Activated B cell treated with CpG ODN at 0.5 μM for 24 hours (primary cell): Measurements from ENCODE around the gene SERPINB8. TPM values are rescaled to one million over a fixed set of nuclear protein-coding genes. Genes with fewer than 3 reads are reported as not detected.

Source experiments
- ATAC-seq: fragments of 200-7000 bp; cut with Tn5 transposase; one replicate; pipeline ENCODE4 v1.10.0; 2021; ENCODE audit warnings: low read depth, mild to moderate bottlenecking, moderate library complexity
- CTCF ChIA-PET: fragments of 350-600 bp; sonication (Branson Sonifier 250); formaldehyde crosslinking; loops from one replicate; lab custom pipeline; 2021; ENCODE audit warnings: antibody characterized with exemption; lab: Charles Lee
- POLR2A ChIA-PET: fragments of 350-600 bp; sonication (Branson Sonifier 250); formaldehyde crosslinking; loops from one replicate; lab custom pipeline; 2021; ENCODE audit warnings: antibody characterized with exemption; lab: Charles Lee
- DNase-seq: peaks from one replicate; pipeline ENCODE4 v3.0.0; 2022
- H3K27ac Mint-ChIP-seq: one replicate; pipeline ENCODE4 v1.8.0; 2020; ENCODE audit warnings: mixed read lengths
- H3K27me3 Mint-ChIP-seq: one replicate; pipeline ENCODE4 v1.8.0; 2021; ENCODE audit warnings: mixed read lengths
- H3K36me3 Mint-ChIP-seq: one replicate; pipeline ENCODE4 v1.8.0; 2021; ENCODE audit warnings: low read depth, mixed read lengths
- H3K4me1 Mint-ChIP-seq: one replicate; pipeline ENCODE4 v1.8.0; 2021; ENCODE audit warnings: mixed read lengths
- H3K4me3 Mint-ChIP-seq: one replicate; pipeline ENCODE4 v1.8.0; 2020; ENCODE audit warnings: mild to moderate bottlenecking, mixed read lengths
- H3K9me3 Mint-ChIP-seq: one replicate; pipeline ENCODE4 v1.8.0; 2020; ENCODE audit warnings: mixed read lengths
- CTCF ChIP-seq: fragments of 200-600 bp; IDR thresholded peaks from one replicate; pipeline ENCODE4 v1.8.0; 2022; ENCODE audit warnings: antibody characterized with exemption, mild to moderate bottlenecking
- intact Hi-C: fragments of 100-400 bp; cut with micrococcal nuclease; formaldehyde crosslinking; loops from one replicate; pipeline ENCODE4 v1.15.1; 2024
- total RNA-seq: library from RNA; stranded (reverse); gene quantifications from 2 replicates; pipeline ENCODE4 v1.2.3, GENCODE V29; 2022

The SERPINB8 gene
- total RNA-seq, 1 donor from 2014 or later, result 29.5 TPM

DNA sequence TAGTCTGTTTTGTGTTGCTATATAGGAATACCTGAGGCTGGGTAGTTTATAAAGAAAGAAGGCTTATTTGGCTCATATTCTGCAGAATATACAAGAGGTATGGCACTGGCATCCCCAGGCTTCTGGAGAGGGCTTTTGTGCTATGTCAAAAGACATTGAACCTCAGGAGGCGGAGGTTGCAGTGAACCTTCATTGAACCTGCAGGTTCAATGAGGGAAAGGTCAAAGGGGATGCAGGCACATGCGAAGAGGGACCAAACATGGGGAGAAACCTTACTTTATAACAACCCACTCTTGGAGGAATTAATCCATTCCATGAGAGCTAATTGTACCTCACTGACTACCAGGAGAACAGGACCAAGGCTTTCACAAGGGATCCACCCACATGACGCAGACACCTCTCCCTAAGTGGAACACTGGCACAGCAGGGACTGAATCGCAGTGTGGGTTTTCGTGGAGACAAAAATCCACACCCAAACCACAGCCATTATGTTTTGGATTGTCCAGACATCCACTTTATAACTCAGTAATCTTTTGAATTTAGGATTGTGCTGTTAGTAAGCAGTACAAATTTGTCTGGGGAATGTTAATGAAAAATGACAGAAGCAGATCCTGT lies 4.1 kb upstream of the SERPINB8 start:
- H3K4me1 Mint-ChIP-seq, result peaks cover 13% of the 10 kb centered on the region

DNA sequence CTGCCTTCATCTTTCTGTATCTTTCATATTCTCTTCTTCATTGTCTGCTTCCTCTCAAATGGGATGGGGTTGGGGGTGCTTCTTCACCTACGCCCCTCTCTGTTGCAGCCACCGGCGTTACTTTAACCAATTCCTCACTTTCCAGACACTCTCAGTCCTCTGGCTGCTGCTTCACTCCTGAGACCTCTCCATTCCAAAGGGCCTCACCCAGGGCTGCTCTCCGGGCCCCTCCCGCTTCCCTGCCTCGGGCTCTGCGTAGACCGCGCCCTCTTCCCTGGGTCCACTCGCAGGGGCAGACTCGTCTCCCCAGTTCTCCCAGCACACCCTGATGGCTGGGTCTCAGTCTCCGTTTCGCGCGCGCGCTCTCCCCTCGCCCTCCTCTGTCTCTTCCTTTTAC lies 926 bp downstream of the SERPINB8 start:
- peaks cover 3% of the 10 kb centered on the region for H3K36me3 Mint-ChIP-seq
- peaks cover 57% of the 10 kb centered on the region for H3K4me1 Mint-ChIP-seq
- ATAC-seq (no peak), DNase-seq (no peak)
- CTCF ChIA-PET, result no interaction called here
- H3K9me3 Mint-ChIP-seq, result no peaks in the 10 kb centered on the region
- intact Hi-C loops, result loop anchor here (1.0 to 10.0 kb wide), 6 partner anchors 8 to 1446 kb away; partner anchors contain the start of genes HMSD, PHLPP1, VPS4B and ZCCHC2
- POLR2A ChIA-PET, result interaction anchor here (0.6 to 1.0 kb wide), 2 partner anchors 35 to 549 kb away, joined by 3 to 6 read pairs; partner anchors contain the start of gene VPS4B
- H3K4me3 Mint-ChIP-seq, result peak overlapping the region; percentile 95
- peaks cover under 1% of the 10 kb centered on the region for H3K27me3 Mint-ChIP-seq
- TF ChIP-seq CTCF, result no peak
- peak overlapping the region; percentile 94 for H3K27ac Mint-ChIP-seq

More for the DNA sequence above, 4.1 kb upstream of the SERPINB8 start:
- CTCF ChIA-PET, result no interaction called here
- intact Hi-C loops, result no loop called here
- ATAC-seq (no peak), DNase-seq (no peak)
- no peak overlapping the region for H3K27ac Mint-ChIP-seq
- POLR2A ChIA-PET, result no interaction called here
- H3K27me3 Mint-ChIP-seq, result peaks cover 12% of the 10 kb centered on the region
- TF ChIP-seq CTCF, result no peak
- no peaks in the 10 kb centered on the region for H3K9me3 Mint-ChIP-seq
- peaks cover 3% of the 10 kb centered on the region for H3K36me3 Mint-ChIP-seq
- no peak overlapping the region for H3K4me3 Mint-ChIP-seq

- Mint-ChIP-seq H3K27ac (peak overlapping the region; percentile 94), H3K27me3 (no peaks in the 10 kb centered on the region), H3K4me1 (peaks cover 60% of the 10 kb centered on the region), H3K9me3 (no peaks in the 10 kb centered on the region), H3K4me3 (peak overlapping the region; percentile 95), H3K36me3 (peaks cover 3% of the 10 kb centered on the region)
- DNase-seq (no peak), ATAC-seq (no peak)
- POLR2A ChIA-PET, result no interaction called here
- intact Hi-C loops, result loop anchor here (10.0 kb wide), 1 partner anchor 1447 kb away; the partner anchor contains the start of gene ZCCHC2
- CTCF ChIA-PET, result no interaction called here
- TF ChIP-seq CTCF, result no peak
Measured at GRCh38 chr18:63971320-63972001, 1.6 kb downstream of the SERPINB8 start.

GRCh38 chr18:63972002-63972376 lies 2.1 kb downstream of the SERPINB8 start:
- Mint-ChIP-seq H3K27me3 (no peaks in the 10 kb centered on the region), H3K4me1 (peaks cover 61% of the 10 kb centered on the region), H3K4me3 (peak overlapping the region; percentile 95), H3K9me3 (no peaks in the 10 kb centered on the region), H3K36me3 (peaks cover 3% of the 10 kb centered on the region), H3K27ac (peak overlapping the region; percentile 94)
- no peak for ATAC-seq
- TF ChIP-seq CTCF, result no peak
- DNase-seq, result no peak
- ChIA-PET POLR2A (no interaction called here), CTCF (no interaction called here)
- intact Hi-C loops, result loop anchor here (10.0 kb wide), 1 partner anchor 1447 kb away; the partner anchor contains the start of gene ZCCHC2

DNA sequence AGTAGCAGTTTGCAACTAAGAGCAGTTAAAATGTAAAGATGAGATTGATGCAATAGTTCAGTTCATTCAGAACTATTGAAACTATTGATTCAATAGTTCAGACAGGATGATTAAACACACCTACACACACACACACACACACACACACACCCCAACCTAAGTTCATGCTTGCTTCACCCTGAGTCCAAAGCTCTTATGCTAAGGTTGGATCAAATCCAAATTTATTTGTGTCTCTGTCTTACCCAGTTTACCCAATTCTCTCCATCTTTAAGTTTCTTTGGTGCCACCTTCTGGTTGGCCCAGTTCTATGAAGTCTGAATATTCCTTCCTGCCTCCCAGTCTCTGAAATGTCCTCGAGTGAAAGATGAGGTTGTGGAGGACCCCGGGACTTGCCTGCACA lies 5.1 kb downstream of the SERPINB8 start:
- Mint-ChIP-seq H3K27ac (peak overlapping the region; percentile 82), H3K4me3 (peak overlapping the region; percentile 49), H3K4me1 (peaks cover 61% of the 10 kb centered on the region), H3K27me3 (no peaks in the 10 kb centered on the region), H3K36me3 (peaks cover 14% of the 10 kb centered on the region), H3K9me3 (no peaks in the 10 kb centered on the region)
- intact Hi-C loops, result loop anchor here (1.0 to 10.0 kb wide), 2 partner anchors 12 to 1450 kb away; partner anchors contain the start of gene ZCCHC2
- no peak for DNase-seq
- TF ChIP-seq CTCF, result no peak
- ChIA-PET POLR2A (no interaction called here), CTCF (interaction anchor here (1.1 to 4.2 kb wide), 4 partner anchors 11 to 457 kb away, joined by 5 to 20 read pairs (median 10); no protein-coding TSS in a partner anchor)
- no peak for ATAC-seq
